Activated CD8-positive, alpha-beta memory T cell treated with anti-CD3 and anti-CD28 coated beads, Interleukin-2, amount 50 U/mL, for 4 hours (primary cell): ENCODE measurements around the gene SERGEF.

Source experiments
- DNase-seq: peaks from one replicate; pipeline ENCODE4 v3.0.0-alpha.2; 2020

The SERGEF gene

DNA sequence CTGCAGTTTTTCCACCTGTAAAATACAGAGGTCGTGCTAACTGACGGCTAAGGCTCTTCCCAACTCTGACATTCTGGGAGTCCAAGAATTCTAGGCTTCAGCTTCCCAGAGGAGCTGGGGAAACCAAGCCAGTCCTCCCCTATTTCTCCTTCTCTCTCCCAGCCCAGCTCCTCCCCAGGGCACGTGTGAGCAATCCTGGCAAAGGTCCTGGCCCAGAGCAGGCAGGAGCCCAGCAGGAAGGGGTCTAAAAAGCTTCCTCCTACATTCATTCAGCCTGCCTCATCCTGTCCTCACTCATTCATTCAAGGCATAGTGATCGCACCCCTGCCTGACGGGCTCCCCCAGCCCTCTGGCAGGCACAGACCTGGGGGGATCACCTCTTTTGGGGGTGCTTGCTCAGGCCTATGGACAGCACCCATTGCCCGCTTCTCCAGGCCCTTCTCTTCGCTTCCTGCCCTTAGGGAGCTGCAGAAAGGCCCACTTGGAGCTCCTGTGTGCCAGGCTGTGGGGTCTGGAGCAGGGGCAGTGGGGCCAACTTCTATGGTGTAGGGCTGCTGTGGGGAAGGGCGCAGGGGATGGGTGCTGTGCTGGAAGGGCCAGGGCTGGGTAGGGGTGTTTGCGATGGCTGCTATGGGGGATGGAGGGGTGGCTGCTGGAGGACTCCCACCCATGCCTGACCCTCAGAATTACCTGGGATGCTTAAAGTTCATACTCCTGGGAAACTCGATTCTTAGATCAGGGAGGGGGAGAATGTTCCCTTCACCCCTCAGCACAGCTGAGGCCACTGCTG, 268.5 kb downstream of the SERGEF start:
- DNase-seq: peak; percentile 5

DNA sequence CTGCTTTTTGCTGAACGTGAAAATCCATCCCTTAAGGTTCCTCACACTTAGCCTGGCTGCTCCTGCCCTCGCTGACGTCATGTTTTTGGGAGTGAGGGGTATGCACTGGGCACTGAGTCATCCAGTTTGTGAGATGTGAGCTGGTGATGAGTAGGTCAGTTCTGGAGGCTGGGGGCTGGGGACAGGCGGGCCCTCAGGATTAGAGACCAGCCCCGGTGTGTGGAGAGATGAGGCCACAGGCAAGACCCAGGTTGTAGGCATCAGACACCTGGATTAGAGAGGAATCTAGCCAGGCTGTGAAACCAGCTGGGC, 269.1 kb downstream of the SERGEF start:
- DNase-seq: no peak

DNA sequence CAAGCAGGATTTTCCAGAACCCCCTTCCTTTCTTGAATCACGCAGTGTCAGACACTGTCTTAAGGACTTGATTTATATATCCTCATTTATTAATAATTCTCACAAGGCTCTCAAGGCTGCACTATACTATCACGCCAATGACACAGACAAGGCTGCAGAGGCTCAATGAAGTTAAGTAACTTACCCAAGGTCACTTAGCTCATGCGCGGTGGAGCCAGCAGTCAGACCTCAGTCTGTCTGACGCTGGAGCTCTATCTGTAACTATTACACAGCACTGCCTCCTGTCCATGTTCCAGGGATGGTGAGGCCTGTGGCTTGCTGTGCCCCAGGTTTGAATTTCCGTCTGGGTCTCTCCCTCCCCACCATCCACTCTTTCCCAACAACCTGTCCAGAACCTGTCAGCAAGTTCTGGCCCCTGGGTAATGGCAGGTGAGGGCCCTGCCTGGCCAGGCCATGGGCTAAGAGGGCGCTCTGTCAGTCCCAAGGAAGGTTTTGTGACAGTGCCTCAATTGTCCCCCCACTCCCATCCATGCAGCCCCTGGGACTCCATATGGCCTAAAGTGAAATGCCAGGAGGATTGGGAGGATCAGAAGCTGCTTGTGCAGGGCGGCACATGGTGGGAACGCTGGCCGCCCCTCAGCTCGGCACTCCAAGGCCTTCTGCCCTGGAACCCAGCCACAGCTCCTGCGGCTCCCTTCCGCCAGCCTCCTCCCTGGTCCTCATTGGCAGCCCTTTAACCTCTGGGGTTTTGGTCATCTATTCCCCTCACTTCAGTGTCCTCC, 269.6 kb downstream of the SERGEF start:
- no peak for DNase-seq

DNA sequence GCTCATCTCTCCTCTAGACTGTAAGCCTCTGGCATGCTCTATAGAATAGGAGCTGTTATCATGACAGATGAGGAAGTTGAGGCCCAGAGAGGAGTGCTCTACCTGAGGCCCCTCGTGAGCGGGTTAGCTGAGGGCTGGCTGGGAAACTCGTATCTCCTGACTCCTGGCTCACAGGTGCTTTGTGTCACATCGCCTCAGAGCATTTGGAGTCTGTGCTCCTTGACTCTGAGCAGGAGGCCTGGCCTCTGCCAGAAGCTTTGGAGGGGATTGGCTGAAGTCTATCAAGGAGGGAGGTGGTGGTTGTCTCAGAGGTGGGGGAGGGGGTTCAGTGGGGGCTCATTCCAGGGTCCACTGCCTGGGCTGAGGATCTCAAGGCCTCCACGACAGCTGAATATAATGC, 270.8 kb downstream of the SERGEF start:
- DNase-seq: no peak

DNA sequence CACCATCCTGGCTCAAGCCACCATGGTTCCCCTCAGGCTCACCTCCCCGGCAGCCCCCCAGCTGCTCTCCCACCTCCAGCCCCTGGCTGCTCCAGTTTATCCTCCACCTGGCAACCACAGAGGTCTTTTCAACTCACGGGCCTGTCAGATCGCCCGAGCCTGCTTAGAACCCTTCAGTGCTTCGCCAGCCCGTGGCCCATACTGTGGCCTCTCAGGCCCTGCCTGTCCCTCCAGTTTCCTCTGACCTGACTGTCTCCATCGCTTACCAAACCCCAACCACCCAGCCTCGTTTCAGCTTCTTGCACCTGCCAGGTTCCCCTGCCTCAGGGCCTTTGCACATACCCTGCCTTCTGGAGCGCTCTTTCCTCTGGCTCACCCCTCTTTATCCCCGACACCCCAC, 271.4 kb downstream of the SERGEF start:
- DNase-seq: peak; percentile 9

DNA sequence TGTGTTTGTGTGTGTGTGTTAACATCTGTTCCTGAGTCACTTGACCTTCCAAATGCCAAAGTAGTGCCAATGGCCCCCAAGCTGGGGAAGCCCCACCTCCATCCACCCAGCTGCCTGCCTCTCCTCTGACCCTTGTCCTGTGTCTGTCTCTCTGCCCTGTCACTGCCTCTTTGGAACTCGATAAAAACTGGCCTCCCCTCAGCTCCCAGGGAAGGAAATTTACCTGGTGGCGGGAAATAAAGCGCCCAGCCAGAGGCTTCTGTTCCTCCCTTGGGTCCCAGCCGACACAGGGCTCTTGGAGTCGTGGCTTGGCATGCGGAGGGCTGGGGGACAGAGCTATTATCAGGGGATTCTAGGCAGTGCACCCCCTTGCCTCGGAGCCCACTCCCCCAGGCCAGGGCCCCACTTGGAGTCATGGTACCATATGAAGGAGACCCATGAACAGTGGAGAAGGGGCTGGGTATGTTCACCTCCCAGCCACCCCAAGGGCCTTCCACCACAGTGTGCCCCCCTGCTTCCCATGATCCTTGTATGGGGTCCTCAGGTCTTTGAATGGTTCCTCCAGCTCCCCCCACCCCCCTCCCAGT, 272.1 kb downstream of the SERGEF start:
- peak; percentile 5 for DNase-seq

DNA sequence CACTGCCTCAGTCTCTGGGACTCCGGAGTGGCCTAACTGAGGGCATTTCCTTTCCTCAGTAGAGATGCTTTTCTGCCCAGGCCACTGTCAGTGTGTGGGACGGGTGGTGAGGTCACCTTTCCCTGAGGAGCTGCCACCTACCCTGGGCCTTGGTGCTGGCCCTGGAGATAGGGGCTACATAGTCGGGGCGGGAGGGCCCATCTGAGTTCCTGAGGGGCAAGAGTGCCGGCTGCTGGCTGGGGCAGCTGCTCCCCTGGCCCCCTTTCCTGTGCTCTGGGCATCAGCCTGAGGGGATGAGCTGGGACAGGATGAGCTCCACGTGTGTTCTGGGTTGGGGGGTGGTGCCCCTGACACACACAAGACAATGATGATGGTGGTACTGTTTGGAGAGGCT, 272.9 kb downstream of the SERGEF start:
- no peak for DNase-seq

DNA sequence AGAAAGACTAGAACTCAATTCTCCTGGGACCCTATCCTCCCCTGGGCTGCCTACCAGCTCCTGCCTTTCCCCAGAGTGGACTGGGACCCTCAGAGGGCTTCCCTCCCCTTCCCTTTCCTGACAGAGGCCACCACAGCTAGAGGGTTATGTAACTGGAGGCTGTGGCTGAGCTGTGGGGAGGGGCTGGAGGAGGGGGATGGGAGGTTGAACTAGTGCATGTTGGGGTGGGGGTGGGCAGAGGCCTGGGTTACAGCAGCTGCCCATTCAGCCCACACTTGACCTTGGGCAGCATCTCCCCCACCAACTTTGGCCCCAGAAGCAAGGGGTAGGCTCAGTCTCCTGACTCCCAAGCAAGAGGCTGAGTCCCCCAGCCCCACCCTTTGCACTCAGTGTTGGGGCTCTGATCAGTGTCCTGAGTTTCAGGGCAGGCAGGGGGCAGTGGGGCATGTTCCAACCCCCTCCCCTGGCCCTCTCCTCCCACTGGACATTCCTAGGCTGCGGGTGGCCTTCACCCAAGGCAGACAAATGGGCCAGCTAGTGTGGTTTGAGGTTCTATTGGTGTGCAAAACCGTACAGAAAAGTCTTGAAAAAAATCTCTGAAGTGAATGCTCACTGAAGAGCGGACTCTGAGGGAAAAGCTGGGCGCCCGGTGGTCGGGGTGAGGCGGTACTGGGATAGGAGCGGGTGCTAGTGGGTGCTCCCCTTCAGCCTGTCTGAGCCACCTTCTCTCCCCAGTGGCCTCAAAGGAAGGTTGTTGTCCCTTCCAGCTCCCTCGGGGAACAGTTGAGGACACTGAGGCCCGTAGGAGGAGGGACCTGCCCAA, 274.5 kb downstream of the SERGEF start:
- no peak for DNase-seq
